Stomach (tissue), 9 donors: ENCODE results near the gene IQSEC3. TPM values are rescaled to one million over a fixed set of nuclear protein-coding genes. Genes with fewer than 3 reads are reported as not detected.

Experiments
- DNase-seq, 2 donors: peaks; one replicate each; pipeline versions ENCODE4 v3.0.0 to v3.0.0-alpha.2; 2013 to 2019
- H3K27ac ChIP-seq, 5 donors: fragments of 200-600 bp in 4 of 5; sonication (generic) in 4 of 5; one replicate each; pipeline ENCODE4 v1.5.1; 2013 to 2019; ENCODE audit warnings: mild to moderate bottlenecking in 1 of 5, moderate library complexity in 1 of 5
- H3K27me3 ChIP-seq, 3 donors: fragments of 200-600 bp; sonication (generic); one replicate each; pipeline ENCODE4 v1.5.1; 2017 to 2019; ENCODE audit warnings: mixed run types in 1 of 3
- H3K36me3 ChIP-seq, 4 donors: fragments of 200-600 bp; sonication (generic); 1 replicate in 3 of 4; 2 replicates in 1 of 4; pipeline ENCODE4 v1.5.1; 2016 to 2019
- H3K4me1 ChIP-seq, 4 donors: fragments of 200-600 bp; sonication (generic); one replicate each; pipeline ENCODE4 v1.5.1; 2016 to 2019
- H3K4me3 ChIP-seq, 4 donors: fragments of 200-600 bp; sonication (generic) in 3 of 4; one replicate each; pipeline ENCODE4 v1.5.1; 2016 to 2019; ENCODE audit warnings: mild to moderate bottlenecking in 1 of 4
- H3K9me3 ChIP-seq, 4 donors: fragments of 200-600 bp; sonication (generic); one replicate each; pipeline ENCODE4 v1.5.1; 2016 to 2019
- EP300 ChIP-seq: sonication (generic); formaldehyde crosslinking; IDR thresholded peaks from one replicate; pipeline ENCODE4 v1.6.1; 2017; ENCODE audit warnings: antibody characterized with exemption
- POLR2A ChIP-seq, 4 donors: fragments of 450-650 bp; IDR thresholded peaks; one replicate each; pipeline ENCODE4 v1.6.1; 2016; ENCODE audit warnings: antibody characterized with exemption in 4 of 4, control low read depth in 2 of 4, mild to moderate bottlenecking in 1 of 4, moderate library complexity in 1 of 4
- POLR2AphosphoS5 ChIP-seq, 3 donors: sonication (generic); formaldehyde crosslinking; IDR thresholded peaks; one replicate each; pipeline ENCODE4 v1.6.1; 2016; ENCODE audit warnings: antibody characterized with exemption in 3 of 3
- WGBS, 5 donors: extraction: QIAGEN DNeasy Blood & Tissue Kit in 3 of 5; methylation state at CpG; one replicate each; pipeline versions ENCODE4 v1.1.5 to v1.1.7; 2013 to 2018; 5-methylcytosine and 5-hydroxymethylcytosine counted together
- intact Hi-C: fragments of 100-400 bp; cut with DNase I; formaldehyde crosslinking; loops from one replicate; pipeline ENCODE4 v1.15.1; 2023; ENCODE audit warnings: low total_unique reads
- polyA plus RNA-seq, 3 donors: library from polyadenylated mRNA; stranded (reverse); fragments of 200-250 nt; gene quantifications; one replicate each; pipeline ENCODE4 v1.2.3, GENCODE V29; 2013
- total RNA-seq, 5 donors: library from RNA; depleted of rRNA; stranded (reverse); fragments of >200 nt; gene quantifications; one replicate each; pipeline versions ENCODE4 v1.1.0 to v1.2.3, GENCODE V29; 2014 to 2016
- TF ChIP-seq, protein P1 (sequence below), 7 experiments: fragments of 450-650 bp in 4 of 7; fragments of 200-600 bp in 3 of 7; sonication (generic) in 3 of 7; IDR thresholded peaks; one replicate each; pipeline ENCODE4 v1.5.1; 2016 to 2019; ENCODE audit warnings: antibody characterized with exemption in 7 of 7, control low read depth in 2 of 7, mild to moderate bottlenecking in 1 of 7
- donor health status: healthy with polysubstance abuse.
- donor health status: Bipolar disorder and iron deficiency.
- donor health status: healthy.

The IQSEC3 gene
- total and polyA plus RNA-seq, 8 donors, result 0.08 to 1.7 (median 0.87) TPM; not detected in 2

DNA sequence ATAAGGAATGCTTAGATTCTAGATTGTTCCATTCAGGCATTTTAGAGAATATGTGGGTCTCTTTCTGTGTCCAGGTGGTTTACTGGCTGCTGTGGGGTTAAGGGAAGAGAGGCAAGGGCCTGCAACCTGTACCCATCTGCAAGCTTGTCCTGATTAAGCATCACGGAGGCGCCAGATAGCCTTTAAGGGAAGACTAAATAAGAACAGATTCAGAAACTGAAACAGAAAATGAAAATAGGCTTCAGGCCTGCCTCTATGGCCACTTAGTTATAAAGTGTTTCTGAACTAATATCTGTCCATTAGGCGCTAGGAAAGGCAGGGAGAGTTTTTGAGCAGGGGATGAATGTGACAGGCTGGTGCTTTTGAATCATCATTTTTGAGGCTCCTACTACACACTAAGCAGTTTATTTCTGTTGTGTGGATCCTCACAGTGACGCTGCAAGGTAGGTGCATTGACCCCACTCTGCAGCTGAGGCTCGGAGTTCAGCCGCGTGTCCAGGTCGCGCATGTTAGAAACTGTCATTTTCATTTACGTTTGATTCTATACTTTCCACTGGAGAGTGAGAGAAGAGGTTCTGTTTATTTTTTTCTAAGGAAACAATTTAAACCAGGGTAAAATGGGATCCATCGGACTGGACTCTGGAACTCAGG is 100.0 kb downstream of the IQSEC3 start:
- Histone ChIP-seq H3K4me1 (peaks cover 0 to 1% (median 0%) of the 10 kb centered on the region in 4 donors), H3K27me3 (peaks cover 0 to 38% (median 2%) of the 10 kb centered on the region in 3 donors), H3K36me3 (no peaks in the 10 kb centered on the region), H3K4me3 (no peak overlapping the region), H3K9me3 (no peaks in the 10 kb centered on the region), H3K27ac (no peak overlapping the region)
- 77 to 82% (median 78%) methylated on average over 11 of the region's 11 CpGs for WGBS, 5 donors
- no peak for DNase-seq
- intact Hi-C loops, result no loop called here
- TF ChIP-seq, protein P1, sequence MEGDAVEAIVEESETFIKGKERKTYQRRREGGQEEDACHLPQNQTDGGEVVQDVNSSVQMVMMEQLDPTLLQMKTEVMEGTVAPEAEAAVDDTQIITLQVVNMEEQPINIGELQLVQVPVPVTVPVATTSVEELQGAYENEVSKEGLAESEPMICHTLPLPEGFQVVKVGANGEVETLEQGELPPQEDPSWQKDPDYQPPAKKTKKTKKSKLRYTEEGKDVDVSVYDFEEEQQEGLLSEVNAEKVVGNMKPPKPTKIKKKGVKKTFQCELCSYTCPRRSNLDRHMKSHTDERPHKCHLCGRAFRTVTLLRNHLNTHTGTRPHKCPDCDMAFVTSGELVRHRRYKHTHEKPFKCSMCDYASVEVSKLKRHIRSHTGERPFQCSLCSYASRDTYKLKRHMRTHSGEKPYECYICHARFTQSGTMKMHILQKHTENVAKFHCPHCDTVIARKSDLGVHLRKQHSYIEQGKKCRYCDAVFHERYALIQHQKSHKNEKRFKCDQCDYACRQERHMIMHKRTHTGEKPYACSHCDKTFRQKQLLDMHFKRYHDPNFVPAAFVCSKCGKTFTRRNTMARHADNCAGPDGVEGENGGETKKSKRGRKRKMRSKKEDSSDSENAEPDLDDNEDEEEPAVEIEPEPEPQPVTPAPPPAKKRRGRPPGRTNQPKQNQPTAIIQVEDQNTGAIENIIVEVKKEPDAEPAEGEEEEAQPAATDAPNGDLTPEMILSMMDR (IDR thresholded peaks at IDR 0.05), result no peak
- TF ChIP-seq EP300 (no peak), POLR2AphosphoS5 (IDR thresholded peaks at IDR 0.05) (no peak), POLR2A (IDR thresholded peaks at IDR 0.05) (no peak)

DNA sequence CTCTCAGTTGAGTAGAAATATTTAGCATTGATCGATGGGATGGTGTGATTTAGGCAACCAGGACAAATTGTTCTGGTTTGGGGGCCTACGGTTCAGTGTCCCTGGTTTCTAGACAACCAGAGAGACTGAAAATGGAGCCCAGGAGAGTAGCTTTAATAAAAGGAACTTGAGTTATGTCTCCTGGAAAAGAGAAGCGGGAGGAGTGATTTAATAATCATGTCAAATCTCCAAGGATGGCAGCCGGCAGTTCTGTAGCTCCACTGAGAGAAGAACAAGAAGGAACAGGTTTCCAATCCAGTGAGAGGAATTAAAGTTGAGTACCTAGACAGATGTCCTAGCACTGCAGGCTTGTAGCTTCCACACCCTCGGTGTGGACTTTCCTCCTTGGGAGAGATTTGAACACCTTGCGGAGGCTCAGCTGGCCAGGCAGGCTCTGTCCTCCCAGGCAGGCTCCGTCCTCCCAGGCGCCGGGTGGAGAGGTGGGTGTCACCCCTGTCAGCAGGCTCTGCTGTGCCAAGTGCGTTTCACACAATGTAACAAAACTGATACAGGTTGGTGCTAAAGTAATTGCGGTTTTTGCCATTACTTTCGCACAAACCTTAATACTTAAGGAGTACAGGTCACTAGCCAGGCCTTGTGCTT is 101.5 kb downstream of the IQSEC3 start:
- H3K4me1 ChIP-seq, result peaks cover 0 to 15% (median 8%) of the 10 kb centered on the region in 4 donors
- no peak overlapping the region for H3K4me3 ChIP-seq
- H3K9me3 ChIP-seq, result no peaks in the 10 kb centered on the region
- no peak overlapping the region for H3K27ac ChIP-seq
- no peak for DNase-seq
- TF ChIP-seq, protein P1 (IDR thresholded peaks at IDR 0.05), result no peak
- TF ChIP-seq POLR2AphosphoS5 (IDR thresholded peaks at IDR 0.05), result no peak
- TF ChIP-seq EP300, result no peak
- no peak for TF ChIP-seq POLR2A (IDR thresholded peaks at IDR 0.05)
- H3K27me3 ChIP-seq, result peaks cover 0 to 53% (median 14%) of the 10 kb centered on the region in 3 donors
- H3K36me3 ChIP-seq, result no peaks in the 10 kb centered on the region
- WGBS, 5 donors, result 83 to 88% (median 87%) methylated on average over 12 of the region's 12 CpGs
- intact Hi-C loops, result no loop called here

DNA sequence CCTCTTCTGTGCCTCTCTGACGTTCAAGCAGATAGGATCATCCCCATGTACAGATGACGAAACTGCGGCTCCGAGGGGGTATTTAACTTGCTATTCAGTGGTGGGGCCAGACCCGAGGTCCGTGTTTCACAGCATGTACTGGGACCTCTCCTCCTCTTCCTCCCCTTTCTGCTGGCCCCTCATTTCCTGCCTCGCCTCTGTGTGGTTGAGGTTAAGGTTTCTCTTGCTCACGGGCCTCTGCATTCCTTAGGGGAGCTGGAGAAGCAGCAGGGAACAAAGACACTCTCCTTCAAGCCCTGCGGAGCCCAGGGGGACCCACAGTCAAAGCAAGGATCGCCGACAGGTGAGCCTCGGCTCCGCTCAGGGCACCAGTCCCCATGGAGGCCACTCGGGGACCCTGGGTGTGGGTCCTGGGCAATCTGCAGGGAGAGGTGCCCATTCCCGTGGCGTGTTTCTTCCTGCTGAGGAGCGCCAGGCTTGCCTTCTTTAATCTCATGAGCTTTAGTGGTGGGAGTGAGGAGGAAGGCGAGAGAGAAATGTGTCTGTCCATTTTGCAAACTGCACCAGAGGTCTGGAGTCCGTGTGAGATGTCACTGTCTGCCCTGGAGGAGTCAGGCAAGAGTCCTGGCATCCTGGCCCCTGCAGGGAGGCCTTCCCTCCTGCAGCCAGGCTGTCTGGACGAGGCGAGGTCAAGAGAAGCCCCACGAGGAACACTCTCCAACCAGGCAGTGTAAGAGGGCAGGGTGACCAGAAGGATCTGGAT is 102.4 kb downstream of the IQSEC3 start:
- H3K27ac ChIP-seq, result no peak overlapping the region
- peaks cover 0 to 16% (median 8%) of the 10 kb centered on the region in 4 donors for H3K4me1 ChIP-seq
- H3K36me3 ChIP-seq, result no peaks in the 10 kb centered on the region
- peaks cover 2 to 54% (median 16%) of the 10 kb centered on the region in 3 donors for H3K27me3 ChIP-seq
- TF ChIP-seq, protein P1 (IDR thresholded peaks at IDR 0.05), result no peak
- no peak for TF ChIP-seq POLR2AphosphoS5 (IDR thresholded peaks at IDR 0.05)
- no peak for TF ChIP-seq POLR2A (IDR thresholded peaks at IDR 0.05)
- no peak for TF ChIP-seq EP300
- WGBS, 5 donors, result 57 to 63% (median 62%) methylated on average over 14 to 22 of the region's 22 CpGs
- H3K4me3 ChIP-seq, result no peak overlapping the region
- no peaks in the 10 kb centered on the region for H3K9me3 ChIP-seq
- intact Hi-C loops, result no loop called here
- DNase-seq, result no peak
